ENCODE data around the gene RALGPS2.

The RALGPS2 gene

GRCh38 chr1:178693366-178693765 lies 31.7 kb upstream of the RALGPS2 start:
- peak; percentile 25 for TF ChIP-seq CTCF (IDR thresholded peaks at IDR 0.05; ENCODE audit: low read depth, low read length, missing control alignments)
- H3K4me3 ChIP-seq (ENCODE audit: low read depth, low read length) = no peak overlapping the region
- no peak for DNase-seq (ENCODE audit: low read depth)
- in situ Hi-C loops (cut with HindIII; ENCODE audit: low sequenced_read_pairs) = no loop called here

- no peak for TF ChIP-seq CTCF (IDR thresholded peaks at IDR 0.05; ENCODE audit: low read depth, low read length, missing control alignments)
- H3K4me3 ChIP-seq (ENCODE audit: low read depth, low read length) = no peak overlapping the region
- no peak for DNase-seq (ENCODE audit: low read depth)
- in situ Hi-C loops (cut with HindIII; ENCODE audit: low sequenced_read_pairs) = no loop called here
These were observed 30.0 kb upstream of the RALGPS2 start for GRCh38 chr1:178694923-178695525.

- DNase-seq (ENCODE audit: low read depth) = no peak
- TF ChIP-seq CTCF (IDR thresholded peaks at IDR 0.05; ENCODE audit: low read depth, low read length, missing control alignments) = no peak
- in situ Hi-C loops (cut with HindIII; ENCODE audit: low sequenced_read_pairs) = no loop called here
- H3K4me3 ChIP-seq (ENCODE audit: low read depth, low read length) = no peak overlapping the region
These were observed 22.9 kb upstream of the RALGPS2 start for GRCh38 chr1:178702146-178702545.

GRCh38 chr1:178704833-178705232 lies 20.2 kb upstream of the RALGPS2 start:
- TF ChIP-seq CTCF (IDR thresholded peaks at IDR 0.05; ENCODE audit: low read depth, low read length, missing control alignments) = no peak
- in situ Hi-C loops (cut with HindIII; ENCODE audit: low sequenced_read_pairs) = no loop called here

GRCh38 chr1:178706432-178706831 lies 18.6 kb upstream of the RALGPS2 start:
- no peak overlapping the region for H3K4me3 ChIP-seq (ENCODE audit: low read depth, low read length)
- in situ Hi-C loops (cut with HindIII; ENCODE audit: low sequenced_read_pairs) = no loop called here
- no peak for DNase-seq (ENCODE audit: low read depth)
- TF ChIP-seq CTCF (IDR thresholded peaks at IDR 0.05; ENCODE audit: low read depth, low read length, missing control alignments) = no peak

More at GRCh38 chr1:178704833-178705232, 20.2 kb upstream of the RALGPS2 start:
- H3K4me3 ChIP-seq (ENCODE audit: low read depth, low read length) = no peak overlapping the region
- DNase-seq (ENCODE audit: low read depth) = no peak

- in situ Hi-C loops (cut with HindIII; ENCODE audit: low sequenced_read_pairs) = no loop called here
- no peak for DNase-seq (ENCODE audit: low read depth)
- no peak overlapping the region for H3K4me3 ChIP-seq (ENCODE audit: low read depth, low read length)
- no peak for TF ChIP-seq CTCF (IDR thresholded peaks at IDR 0.05; ENCODE audit: low read depth, low read length, missing control alignments)
These were observed 11.8 kb upstream of the RALGPS2 start for GRCh38 chr1:178713259-178713658.

Measured in astrocyte of the cerebellum (primary cell).